OCI-LY3 (cell line): Measurements from ENCODE around the gene LONRF3.

Experiments
- EZH2phosphoT487 ChIP-seq: fragments of 200-600 bp; shearing (Covaris generic); IDR thresholded peaks from 2 replicates; pipeline ENCODE4 v1.6.1; 2018; ENCODE audit warnings: antibody characterized with exemption, mixed run types, low read depth
- TF ChIP-seq, protein P1 (sequence below): fragments of 200-600, 300-600 bp; sonication (generic); IDR thresholded peaks from 2 replicates; pipeline ENCODE4 v1.5.1; 2014; ENCODE audit warnings: antibody characterized with exemption, low read length, low read depth

DNA sequence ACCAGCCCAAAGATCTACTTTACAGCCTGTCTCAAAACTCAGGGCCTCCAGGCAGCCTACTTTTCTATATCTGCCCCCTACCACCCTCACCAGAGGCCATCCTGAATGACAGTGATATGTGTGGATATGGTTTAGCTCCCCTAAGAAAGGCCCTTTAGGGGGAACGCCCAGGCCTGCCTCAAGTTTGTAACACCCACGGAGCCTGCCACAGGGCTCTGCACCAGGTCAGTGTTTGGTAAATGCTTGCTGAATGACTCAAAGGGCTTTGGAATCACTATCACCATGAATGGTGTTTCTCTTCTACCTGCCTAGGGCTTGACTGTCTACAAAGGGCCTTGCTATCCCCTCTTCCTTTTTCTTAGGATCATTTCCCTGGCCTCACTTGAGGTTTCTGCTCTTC lies 11.3 kb upstream of the LONRF3 start:
- TF ChIP-seq, protein P1, sequence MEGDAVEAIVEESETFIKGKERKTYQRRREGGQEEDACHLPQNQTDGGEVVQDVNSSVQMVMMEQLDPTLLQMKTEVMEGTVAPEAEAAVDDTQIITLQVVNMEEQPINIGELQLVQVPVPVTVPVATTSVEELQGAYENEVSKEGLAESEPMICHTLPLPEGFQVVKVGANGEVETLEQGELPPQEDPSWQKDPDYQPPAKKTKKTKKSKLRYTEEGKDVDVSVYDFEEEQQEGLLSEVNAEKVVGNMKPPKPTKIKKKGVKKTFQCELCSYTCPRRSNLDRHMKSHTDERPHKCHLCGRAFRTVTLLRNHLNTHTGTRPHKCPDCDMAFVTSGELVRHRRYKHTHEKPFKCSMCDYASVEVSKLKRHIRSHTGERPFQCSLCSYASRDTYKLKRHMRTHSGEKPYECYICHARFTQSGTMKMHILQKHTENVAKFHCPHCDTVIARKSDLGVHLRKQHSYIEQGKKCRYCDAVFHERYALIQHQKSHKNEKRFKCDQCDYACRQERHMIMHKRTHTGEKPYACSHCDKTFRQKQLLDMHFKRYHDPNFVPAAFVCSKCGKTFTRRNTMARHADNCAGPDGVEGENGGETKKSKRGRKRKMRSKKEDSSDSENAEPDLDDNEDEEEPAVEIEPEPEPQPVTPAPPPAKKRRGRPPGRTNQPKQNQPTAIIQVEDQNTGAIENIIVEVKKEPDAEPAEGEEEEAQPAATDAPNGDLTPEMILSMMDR = no peak
- no peak for TF ChIP-seq EZH2phosphoT487
